Nephron (organoid): ENCODE measurements around the gene BPIFB3.

Experiments used
- H3K27ac Mint-ChIP-seq, 3 experiments: 2 replicates each; pipeline ENCODE4 v1.8.0; 2020; ENCODE audit warnings: mixed read lengths in 3 of 3, mild to moderate bottlenecking in 2 of 3, moderate library complexity in 1 of 3
- H3K27me3 Mint-ChIP-seq: 2 replicates; pipeline ENCODE4 v1.8.0; 2021; ENCODE audit warnings: low read depth, mild to moderate bottlenecking, moderate library complexity, mixed read lengths
- H3K36me3 Mint-ChIP-seq: 2 replicates; pipeline ENCODE4 v1.8.0; 2020; ENCODE audit warnings: low read depth, mixed read lengths
- H3K4me1 Mint-ChIP-seq: 2 replicates; pipeline ENCODE4 v1.8.0; 2020; ENCODE audit warnings: mixed read lengths
- H3K4me3 Mint-ChIP-seq, 3 experiments: 2 replicates each; pipeline ENCODE4 v1.8.0; 2020; ENCODE audit warnings: mild to moderate bottlenecking in 3 of 3, mixed read lengths in 3 of 3, moderate library complexity in 2 of 3
- H3K9me3 Mint-ChIP-seq: 2 replicates; pipeline ENCODE4 v1.8.0; 2020; ENCODE audit warnings: mixed read lengths
- TF ChIP-seq, protein P1 (sequence below), 3 experiments: fragments of 200-600 bp; sonication (generic); IDR thresholded peaks; one replicate each; pipeline ENCODE4 v1.5.0; 2021; ENCODE audit warnings: antibody characterized with exemption in 3 of 3; ENCODE audit not compliant: unreplicated experiment in 3 of 3

BPIFB3 gene

DNA sequence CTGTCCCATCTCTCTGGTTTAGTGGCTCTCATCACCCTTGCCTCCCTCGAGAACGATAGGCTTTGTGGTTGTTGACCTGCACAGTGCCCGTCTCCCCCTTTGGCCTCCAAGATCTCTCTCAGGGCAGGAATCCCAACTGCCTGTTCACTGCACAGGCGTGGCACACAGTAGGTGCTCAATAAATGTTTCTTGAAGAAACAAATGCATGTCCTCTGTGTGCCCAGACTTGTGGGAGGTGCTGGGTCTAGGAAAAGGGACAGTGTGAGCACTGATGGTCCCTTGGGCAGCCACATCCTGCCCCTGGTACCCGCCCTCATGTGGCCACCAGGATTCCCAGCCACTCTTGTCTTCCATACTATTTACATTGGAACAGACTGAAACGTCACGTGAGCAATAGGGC, 24.8 kb upstream of the BPIFB3 start:
- peaks cover 5% of the 10 kb centered on the region for H3K9me3 Mint-ChIP-seq
- TF ChIP-seq, protein P1, sequence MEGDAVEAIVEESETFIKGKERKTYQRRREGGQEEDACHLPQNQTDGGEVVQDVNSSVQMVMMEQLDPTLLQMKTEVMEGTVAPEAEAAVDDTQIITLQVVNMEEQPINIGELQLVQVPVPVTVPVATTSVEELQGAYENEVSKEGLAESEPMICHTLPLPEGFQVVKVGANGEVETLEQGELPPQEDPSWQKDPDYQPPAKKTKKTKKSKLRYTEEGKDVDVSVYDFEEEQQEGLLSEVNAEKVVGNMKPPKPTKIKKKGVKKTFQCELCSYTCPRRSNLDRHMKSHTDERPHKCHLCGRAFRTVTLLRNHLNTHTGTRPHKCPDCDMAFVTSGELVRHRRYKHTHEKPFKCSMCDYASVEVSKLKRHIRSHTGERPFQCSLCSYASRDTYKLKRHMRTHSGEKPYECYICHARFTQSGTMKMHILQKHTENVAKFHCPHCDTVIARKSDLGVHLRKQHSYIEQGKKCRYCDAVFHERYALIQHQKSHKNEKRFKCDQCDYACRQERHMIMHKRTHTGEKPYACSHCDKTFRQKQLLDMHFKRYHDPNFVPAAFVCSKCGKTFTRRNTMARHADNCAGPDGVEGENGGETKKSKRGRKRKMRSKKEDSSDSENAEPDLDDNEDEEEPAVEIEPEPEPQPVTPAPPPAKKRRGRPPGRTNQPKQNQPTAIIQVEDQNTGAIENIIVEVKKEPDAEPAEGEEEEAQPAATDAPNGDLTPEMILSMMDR (IDR thresholded peaks at IDR 0.05; ENCODE audit: unreplicated experiment in 3 of 3) = no peak
- H3K27ac Mint-ChIP-seq = no peak overlapping the region
- H3K4me1 Mint-ChIP-seq = no peaks in the 10 kb centered on the region
- H3K27me3 Mint-ChIP-seq = peaks cover 14% of the 10 kb centered on the region
- no peaks in the 10 kb centered on the region for H3K36me3 Mint-ChIP-seq
- H3K4me3 Mint-ChIP-seq = no peak overlapping the region

DNA sequence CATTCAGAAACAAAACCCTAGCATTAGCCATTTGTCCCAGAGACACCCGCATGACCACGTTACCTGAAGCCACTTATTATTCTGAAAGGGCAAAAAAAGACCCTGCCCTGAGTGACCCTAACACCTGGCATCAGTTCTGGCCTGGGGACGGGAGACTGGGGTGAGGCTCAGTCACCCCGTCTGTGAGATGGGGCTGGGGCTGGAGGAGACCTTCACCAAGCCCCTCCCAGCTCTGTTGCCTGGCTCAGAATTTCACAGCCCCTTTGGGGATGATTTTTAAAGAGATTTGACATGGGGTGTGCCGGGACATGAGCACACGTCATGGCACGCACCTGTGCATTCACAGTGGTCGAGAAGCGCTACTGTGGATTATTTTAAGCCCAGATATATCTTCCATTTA, 23.6 kb upstream of the BPIFB3 start:
- H3K36me3 Mint-ChIP-seq = no peaks in the 10 kb centered on the region
- TF ChIP-seq, protein P1 (IDR thresholded peaks at IDR 0.05; ENCODE audit: unreplicated experiment in 3 of 3) = no peak
- H3K27me3 Mint-ChIP-seq = peaks cover 19% of the 10 kb centered on the region
- H3K9me3 Mint-ChIP-seq = peaks cover 5% of the 10 kb centered on the region
- no peaks in the 10 kb centered on the region for H3K4me1 Mint-ChIP-seq
- no peak overlapping the region for H3K27ac Mint-ChIP-seq
- no peak overlapping the region for H3K4me3 Mint-ChIP-seq

DNA sequence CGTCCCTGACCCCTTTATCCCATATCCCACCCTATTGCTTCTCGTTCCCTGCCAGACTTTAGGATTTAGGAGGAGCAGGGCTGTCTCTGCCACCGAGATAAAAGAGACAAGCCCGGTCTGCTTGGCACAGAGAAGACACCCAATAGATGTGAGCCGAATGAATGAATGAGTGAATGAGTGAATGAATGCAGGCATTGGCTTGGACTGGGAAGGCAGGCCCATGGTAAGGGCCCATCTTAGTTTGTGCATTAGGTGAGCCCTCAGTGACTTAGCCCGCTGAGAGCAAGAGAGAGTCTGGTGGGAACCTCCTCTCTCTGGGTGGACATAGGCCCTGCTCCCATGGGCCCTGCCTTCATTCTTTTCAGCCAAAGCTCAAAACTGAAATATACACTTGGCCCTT, 23.1 kb upstream of the BPIFB3 start:
- H3K27me3 Mint-ChIP-seq = peaks cover 19% of the 10 kb centered on the region
- TF ChIP-seq, protein P1 (IDR thresholded peaks at IDR 0.05; ENCODE audit: unreplicated experiment in 3 of 3) = no peak
- no peaks in the 10 kb centered on the region for H3K4me1 Mint-ChIP-seq

DNA sequence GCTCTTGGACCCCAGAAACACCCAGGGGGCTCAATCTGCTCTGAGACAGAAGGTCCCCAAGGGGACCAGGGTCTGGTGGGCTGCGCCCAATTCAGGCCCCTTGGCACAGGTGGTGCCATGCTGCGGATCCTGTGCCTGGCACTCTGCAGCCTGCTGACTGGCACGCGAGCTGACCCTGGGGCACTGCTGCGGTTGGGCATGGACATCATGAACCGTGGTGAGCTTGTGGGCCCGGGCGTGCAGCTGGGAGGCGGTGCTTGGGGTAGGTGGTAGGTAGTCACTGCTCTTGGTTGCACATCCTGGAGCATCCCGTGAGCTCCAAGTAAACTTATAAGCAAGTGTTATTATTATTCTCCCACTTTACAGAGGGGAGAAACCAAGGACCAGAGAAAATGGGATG, 22.2 kb upstream of the BPIFB3 start, which contains the start of gene BPIFB6:
Gene BPIFB6, plus strand, starts transcription at position 118 of the 400 bp plus-strand sequence. Its CDS starts 0 bp downstream, at position 118.
- Mint-ChIP-seq H3K36me3 (no peaks in the 10 kb centered on the region), H3K27ac (no peak within 1 kb of the TSS), H3K4me1 (no peaks in the 10 kb centered on the region), H3K27me3 (peaks cover 19% of the 10 kb centered on the region), H3K9me3 (peaks cover 5% of the 10 kb centered on the region), H3K4me3 (no peak within 1 kb of the TSS)
- TF ChIP-seq, protein P1 (IDR thresholded peaks at IDR 0.05; ENCODE audit: unreplicated experiment in 3 of 3) = no peak

More for the DNA sequence above, 23.1 kb upstream of the BPIFB3 start:
- Mint-ChIP-seq H3K9me3 (peaks cover 5% of the 10 kb centered on the region), H3K4me3 (no peak overlapping the region), H3K36me3 (no peaks in the 10 kb centered on the region), H3K27ac (no peak overlapping the region)

DNA sequence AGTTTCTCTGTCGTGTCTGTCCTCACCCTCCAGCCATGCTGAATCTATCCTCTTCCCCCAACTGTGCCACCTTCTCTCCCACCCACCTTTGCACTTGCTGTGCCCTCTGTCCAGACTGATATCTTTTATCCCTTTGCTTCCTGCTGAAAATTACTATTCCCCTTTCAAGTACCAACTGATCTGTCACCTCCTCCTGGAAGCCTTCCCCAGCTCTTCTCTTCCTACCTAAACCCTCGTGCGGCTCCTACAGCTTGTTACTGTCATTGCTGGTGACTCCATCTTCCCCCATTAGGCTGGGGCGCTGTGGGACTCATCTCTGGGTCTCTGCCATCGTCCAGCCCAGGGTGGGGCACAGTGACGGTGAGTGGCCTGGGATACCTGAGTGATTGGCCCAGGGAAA, 21.1 kb upstream of the BPIFB3 start:
- H3K4me3 Mint-ChIP-seq = no peak overlapping the region
- TF ChIP-seq, protein P1 (IDR thresholded peaks at IDR 0.05; ENCODE audit: unreplicated experiment in 3 of 3) = no peak
- H3K9me3 Mint-ChIP-seq = peaks cover 5% of the 10 kb centered on the region
- no peaks in the 10 kb centered on the region for H3K4me1 Mint-ChIP-seq
- H3K27me3 Mint-ChIP-seq = peaks cover 29% of the 10 kb centered on the region
- no peak overlapping the region for H3K27ac Mint-ChIP-seq
- H3K36me3 Mint-ChIP-seq = no peaks in the 10 kb centered on the region

DNA sequence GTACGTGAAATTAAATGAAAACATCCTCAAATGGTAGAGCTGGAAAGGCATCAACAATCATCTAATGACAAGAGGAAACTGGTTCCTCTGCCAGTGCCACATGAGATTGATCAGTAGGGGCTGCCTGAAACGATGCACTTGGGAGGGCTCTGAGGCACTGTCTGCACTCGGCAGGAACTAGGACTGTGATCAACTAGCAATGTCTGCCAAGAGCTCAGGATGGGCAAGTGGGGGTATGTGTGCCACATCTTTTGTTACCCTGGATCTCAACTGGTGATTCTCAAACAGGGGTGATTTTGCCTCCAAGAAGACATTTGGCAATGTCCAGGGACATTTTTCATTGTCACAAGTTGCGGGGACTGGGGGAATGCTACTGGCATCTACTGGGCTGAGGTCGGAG, 20.3 kb upstream of the BPIFB3 start:
- TF ChIP-seq, protein P1 (IDR thresholded peaks at IDR 0.05; ENCODE audit: unreplicated experiment in 3 of 3) = no peak
- H3K36me3 Mint-ChIP-seq = no peaks in the 10 kb centered on the region
- no peaks in the 10 kb centered on the region for H3K4me1 Mint-ChIP-seq
- no peak overlapping the region for H3K4me3 Mint-ChIP-seq
- no peak overlapping the region for H3K27ac Mint-ChIP-seq
- peaks cover 37% of the 10 kb centered on the region for H3K27me3 Mint-ChIP-seq
- peaks cover 5% of the 10 kb centered on the region for H3K9me3 Mint-ChIP-seq
